ENCODE measurements around the gene YY1.

YY1 gene

DNA sequence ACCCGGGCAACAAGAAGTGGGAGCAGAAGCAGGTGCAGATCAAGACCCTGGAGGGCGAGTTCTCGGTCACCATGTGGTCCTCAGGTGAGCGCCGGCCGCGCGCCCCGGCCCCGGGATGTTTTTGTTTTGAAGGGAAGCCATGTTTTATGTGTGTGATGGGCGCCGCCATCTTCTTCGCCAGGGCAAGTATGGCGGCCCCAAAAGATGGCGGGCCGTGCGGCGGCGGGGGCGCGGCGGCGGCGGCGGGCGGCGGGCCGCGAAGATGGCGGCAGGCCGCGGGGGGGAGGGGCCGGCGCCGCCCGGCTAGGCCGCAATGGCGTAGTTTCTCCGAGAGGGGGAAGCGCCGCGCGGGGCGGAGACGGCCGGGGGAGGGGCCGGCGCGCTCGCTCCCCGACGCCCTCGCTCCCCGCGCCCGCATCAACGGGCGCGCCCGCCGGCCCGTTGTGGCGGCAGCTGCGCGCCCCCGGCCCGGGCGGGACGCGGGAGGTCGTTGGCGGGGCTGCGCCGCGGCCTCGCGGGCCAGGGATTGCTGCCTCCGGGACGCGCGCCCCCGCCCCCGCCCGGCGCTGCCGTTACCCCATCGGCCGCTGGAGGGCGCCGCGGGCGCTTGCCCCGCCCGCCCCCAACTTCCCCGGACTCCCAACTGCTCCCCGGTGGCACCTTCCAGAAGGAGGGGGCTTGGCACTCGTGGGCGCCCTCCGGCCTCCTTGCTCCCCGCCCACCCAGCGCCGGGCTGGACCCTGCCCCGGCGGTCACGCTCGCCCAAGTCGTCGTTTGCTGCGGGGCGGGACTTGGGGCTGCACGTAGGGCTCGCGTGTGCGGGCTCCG lies 1.1 kb downstream of the YY1 start (continued):
- TF ChIP-seq, protein P1, sequence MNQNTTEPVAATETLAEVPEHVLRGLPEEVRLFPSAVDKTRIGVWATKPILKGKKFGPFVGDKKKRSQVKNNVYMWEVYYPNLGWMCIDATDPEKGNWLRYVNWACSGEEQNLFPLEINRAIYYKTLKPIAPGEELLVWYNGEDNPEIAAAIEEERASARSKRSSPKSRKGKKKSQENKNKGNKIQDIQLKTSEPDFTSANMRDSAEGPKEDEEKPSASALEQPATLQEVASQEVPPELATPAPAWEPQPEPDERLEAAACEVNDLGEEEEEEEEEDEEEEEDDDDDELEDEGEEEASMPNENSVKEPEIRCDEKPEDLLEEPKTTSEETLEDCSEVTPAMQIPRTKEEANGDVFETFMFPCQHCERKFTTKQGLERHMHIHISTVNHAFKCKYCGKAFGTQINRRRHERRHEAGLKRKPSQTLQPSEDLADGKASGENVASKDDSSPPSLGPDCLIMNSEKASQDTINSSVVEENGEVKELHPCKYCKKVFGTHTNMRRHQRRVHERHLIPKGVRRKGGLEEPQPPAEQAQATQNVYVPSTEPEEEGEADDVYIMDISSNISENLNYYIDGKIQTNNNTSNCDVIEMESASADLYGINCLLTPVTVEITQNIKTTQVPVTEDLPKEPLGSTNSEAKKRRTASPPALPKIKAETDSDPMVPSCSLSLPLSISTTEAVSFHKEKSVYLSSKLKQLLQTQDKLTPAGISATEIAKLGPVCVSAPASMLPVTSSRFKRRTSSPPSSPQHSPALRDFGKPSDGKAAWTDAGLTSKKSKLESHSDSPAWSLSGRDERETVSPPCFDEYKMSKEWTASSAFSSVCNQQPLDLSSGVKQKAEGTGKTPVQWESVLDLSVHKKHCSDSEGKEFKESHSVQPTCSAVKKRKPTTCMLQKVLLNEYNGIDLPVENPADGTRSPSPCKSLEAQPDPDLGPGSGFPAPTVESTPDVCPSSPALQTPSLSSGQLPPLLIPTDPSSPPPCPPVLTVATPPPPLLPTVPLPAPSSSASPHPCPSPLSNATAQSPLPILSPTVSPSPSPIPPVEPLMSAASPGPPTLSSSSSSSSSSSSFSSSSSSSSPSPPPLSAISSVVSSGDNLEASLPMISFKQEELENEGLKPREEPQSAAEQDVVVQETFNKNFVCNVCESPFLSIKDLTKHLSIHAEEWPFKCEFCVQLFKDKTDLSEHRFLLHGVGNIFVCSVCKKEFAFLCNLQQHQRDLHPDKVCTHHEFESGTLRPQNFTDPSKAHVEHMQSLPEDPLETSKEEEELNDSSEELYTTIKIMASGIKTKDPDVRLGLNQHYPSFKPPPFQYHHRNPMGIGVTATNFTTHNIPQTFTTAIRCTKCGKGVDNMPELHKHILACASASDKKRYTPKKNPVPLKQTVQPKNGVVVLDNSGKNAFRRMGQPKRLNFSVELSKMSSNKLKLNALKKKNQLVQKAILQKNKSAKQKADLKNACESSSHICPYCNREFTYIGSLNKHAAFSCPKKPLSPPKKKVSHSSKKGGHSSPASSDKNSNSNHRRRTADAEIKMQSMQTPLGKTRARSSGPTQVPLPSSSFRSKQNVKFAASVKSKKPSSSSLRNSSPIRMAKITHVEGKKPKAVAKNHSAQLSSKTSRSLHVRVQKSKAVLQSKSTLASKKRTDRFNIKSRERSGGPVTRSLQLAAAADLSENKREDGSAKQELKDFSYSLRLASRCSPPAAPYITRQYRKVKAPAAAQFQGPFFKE (tag by site-specific recombination; IDR thresholded peaks at IDR 0.05; ENCODE audit: borderline replicate concordance) = no peak
- peak; percentile 93 for TF ChIP-seq YY2 (tag by site-specific recombination; IDR thresholded peaks at IDR 0.05)
- TF ChIP-seq ZNF561 (tag by site-specific recombination; IDR thresholded peaks at IDR 0.05; ENCODE audit: borderline replicate concordance) = peak; percentile 85
- no peak for TF ChIP-seq ZNF112 (tag by site-specific recombination; IDR thresholded peaks at IDR 0.05)
- no peak for TF ChIP-seq ZNF747 (tag by site-specific recombination; IDR thresholded peaks at IDR 0.05)
- no peak for TF ChIP-seq INSM2 (tag by site-specific recombination; IDR thresholded peaks at IDR 0.05)
- no peak for TF ChIP-seq ZNF571 (tag by site-specific recombination; IDR thresholded peaks at IDR 0.05)
- no peak for TF ChIP-seq ZNF48 (tag by site-specific recombination; IDR thresholded peaks at IDR 0.05)
- TF ChIP-seq ZNF701 (tag by site-specific recombination; IDR thresholded peaks at IDR 0.05) = no peak
- TF ChIP-seq ZNF19 (tag by site-specific recombination; IDR thresholded peaks at IDR 0.05; ENCODE audit: low read depth) = no peak
- TF ChIP-seq KLF16 (tag by site-specific recombination; IDR thresholded peaks at IDR 0.05) = peak; percentile 77; the same call in 1 of the 2 replicates
- TF ChIP-seq HOXA7 (CRISPR knock-in tag; IDR thresholded peaks at IDR 0.05; ENCODE audit: borderline replicate concordance) = no peak
- TF ChIP-seq ZNF138 (tag by site-specific recombination; IDR thresholded peaks at IDR 0.05; ENCODE audit: borderline replicate concordance) = no peak
- TF ChIP-seq SP7 (tag by site-specific recombination; IDR thresholded peaks at IDR 0.05) = peak; percentile 28
- TF ChIP-seq ZNF776 (tag by site-specific recombination; IDR thresholded peaks at IDR 0.05; ENCODE audit: borderline replicate concordance) = no peak
- no peak for TF ChIP-seq ZNF707 (tag by site-specific recombination; IDR thresholded peaks at IDR 0.05)
- no peak for TF ChIP-seq ZNF350 (tag by site-specific recombination; IDR thresholded peaks at IDR 0.05)
- TF ChIP-seq OSR2 (tag by site-specific recombination; IDR thresholded peaks at IDR 0.05) = peak; percentile 60
- no peak for TF ChIP-seq ZNF610 (tag by site-specific recombination; IDR thresholded peaks at IDR 0.05; ENCODE audit: borderline replicate concordance)
- TF ChIP-seq HOXC10 (CRISPR knock-in tag; IDR thresholded peaks at IDR 0.05) = no peak
- no peak for TF ChIP-seq ZSCAN5A (tag by site-specific recombination; IDR thresholded peaks at IDR 0.05)
- no peak for TF ChIP-seq ZIC2 (tag by site-specific recombination; IDR thresholded peaks at IDR 0.05)
- no peak for TF ChIP-seq ZNF169 (tag by site-specific recombination; IDR thresholded peaks at IDR 0.05)
- TF ChIP-seq PRDM1 (tag by site-specific recombination; IDR thresholded peaks at IDR 0.05) = no peak
- 0 out of 2 replicates have a peak, but pooled peaks have one; percentile 32 for TF ChIP-seq ZNF423 (tag by site-specific recombination; IDR thresholded peaks at IDR 0.05)
- TF ChIP-seq ZNF623 (tag by site-specific recombination; IDR thresholded peaks at IDR 0.05) = no peak
- TF ChIP-seq ZNF37A (tag by site-specific recombination; IDR thresholded peaks at IDR 0.05) = no peak
- TF ChIP-seq ZNF670 (tag by site-specific recombination; IDR thresholded peaks at IDR 0.05; ENCODE audit: low read depth) = no peak
- no peak for TF ChIP-seq HOXD13 (CRISPR knock-in tag; IDR thresholded peaks at IDR 0.05; ENCODE audit: borderline replicate concordance)
- TF ChIP-seq GLIS1 (tag by site-specific recombination; IDR thresholded peaks at IDR 0.05) = peak; percentile 60
- 0 out of 2 replicates have a peak, but pooled peaks have one; percentile 34 for TF ChIP-seq ZBTB48 (tag by site-specific recombination; IDR thresholded peaks at IDR 0.05)
- TF ChIP-seq ZNF585B (tag by site-specific recombination; IDR thresholded peaks at IDR 0.05) = no peak
- no peak for TF ChIP-seq ZNF184 (tag by site-specific recombination; IDR thresholded peaks at IDR 0.05)
- no peak for TF ChIP-seq ZNF133 (tag by site-specific recombination; IDR thresholded peaks at IDR 0.05)

Data from HEK293 (cell line).